GM12878 (cell line): ENCODE data around the gene SLC25A48. TPM values are rescaled to one million over a fixed set of nuclear protein-coding genes. Genes with fewer than 3 reads are reported as not detected.

Experiments used
- ATAC-seq: fragments of 200-7000 bp; cut with Tn5 transposase; 3 replicates; pipeline ENCODE4 v1.9.1; 2020; ENCODE audit warnings: mild to moderate bottlenecking, moderate library complexity
- BruUV-seq: library from RNA; stranded (reverse); fragments of 400-500 nt; replicated peaks from 2 replicates; lab custom pipeline; 2021; lab: Mats Ljungman, UMichigan
- CTCF ChIA-PET: fragments of 300-600 bp; sonication (Branson Sonifier 250); formaldehyde crosslinking; extraction: SDS; loops from one replicate; lab custom pipeline; 2021; ENCODE audit warnings: inconsistent platforms; lab: Yijun Ruan, JAX
- POLR2A ChIA-PET: fragments of 350-600 bp; formaldehyde crosslinking; extraction: SDS; loops from one replicate; lab custom pipeline; 2021; ENCODE audit warnings: inconsistent platforms; lab: Charles Lee
- RAD21 ChIA-PET: fragments of 300-600 bp; sonication (Branson Sonifier 250); formaldehyde crosslinking; loops from one replicate; lab custom pipeline; 2023; ENCODE audit warnings: antibody characterized with exemption; ENCODE audit not compliant: unreplicated experiment; lab: Charles Lee
- SMC1A ChIA-PET: fragments of 300-600 bp; sonication (Branson Sonifier 250); formaldehyde crosslinking; loops from one replicate; lab custom pipeline; 2023; ENCODE audit not compliant: unreplicated experiment, uncharacterized antibody; lab: Charles Lee
- DNase-seq: peaks from one replicate; pipeline ENCODE4 v3.0.0-alpha.2; 2011; ENCODE audit warnings: low read depth, low spot score
- FAIRE-seq: peaks from 3 replicates; lab custom pipeline; 2011; peaks lifted over from hg19 to GRCh38; lab: Jason Lieb, UNC
- H2AFZ ChIP-seq: 2 replicates; pipeline ENCODE4 v1.6.0; 2011; ENCODE audit warnings: low read depth, low read length, control low read depth; ENCODE audit not compliant: control insufficient read depth
- H3K27ac ChIP-seq: 2 replicates; pipeline ENCODE4 v1.5.1; 2011; ENCODE audit warnings: control low read depth; ENCODE audit not compliant: control insufficient read depth, insufficient read depth
- H3K27me3 ChIP-seq, 2 experiments: replicated peaks in 1 of 2; 2 replicates each; pipeline versions ENCODE4 v1.6.0 to v1.6.1; 2011; ENCODE audit warnings: low read length in 1 of 2; ENCODE audit not compliant: control insufficient read depth in 2 of 2, insufficient read depth in 2 of 2
- H3K36me3 ChIP-seq, 2 experiments: 2 replicates each; pipeline ENCODE4 v1.5.1; 2011; ENCODE audit warnings: low read length in 1 of 2; ENCODE audit not compliant: control insufficient read depth in 2 of 2, insufficient read depth in 2 of 2
- H3K4me1 ChIP-seq: 2 replicates; pipeline ENCODE4 v1.6.1; 2011; ENCODE audit warnings: mild to moderate bottlenecking, low read length, moderate library complexity, mixed read lengths; ENCODE audit not compliant: control insufficient read depth, insufficient read depth
- H3K4me2 ChIP-seq: 2 replicates; pipeline ENCODE4 v1.6.0; 2011; ENCODE audit warnings: control low read depth; ENCODE audit not compliant: control insufficient read depth, insufficient read depth
- H3K4me3 ChIP-seq: fragments of 200-600 bp; sonication (generic); 2 replicates; pipeline ENCODE4 v1.5.1; 2016
- H3K79me2 ChIP-seq: 2 replicates; pipeline ENCODE4 v1.6.0; 2011; ENCODE audit warnings: low read length; ENCODE audit not compliant: control insufficient read depth, insufficient read depth
- H3K9ac ChIP-seq: 2 replicates; pipeline ENCODE4 v1.8.0; 2011; ENCODE audit warnings: low read length, control low read depth, mixed read lengths; ENCODE audit not compliant: control insufficient read depth, insufficient read depth
- H3K9me3 ChIP-seq: replicated peaks from 3 replicates; pipeline ENCODE4 v1.5.1; 2011; ENCODE audit warnings: mild to moderate bottlenecking, low read length; ENCODE audit not compliant: control insufficient read depth, insufficient read depth
- H4K20me1 ChIP-seq: 2 replicates; pipeline ENCODE4 v1.6.0; 2011; ENCODE audit not compliant: control insufficient read depth, insufficient read depth
- CBX3 ChIP-seq: fragments of 200-600 bp; sonication (generic); IDR thresholded peaks from 2 replicates; pipeline ENCODE4 v1.6.1; 2016; ENCODE audit warnings: low read depth, borderline replicate concordance
- EED ChIP-seq: sonication (generic); IDR thresholded peaks from 2 replicates; pipeline ENCODE4 v1.6.1; 2016; ENCODE audit warnings: antibody characterized with exemption, low read depth
- ELK1 ChIP-seq: IDR thresholded peaks from 2 replicates; pipeline ENCODE4 v1.6.1; 2012; ENCODE audit warnings: low read depth, low read length, improper control_type of control experiment
- HDAC6 ChIP-seq: fragments of 200-600 bp; sonication (generic); IDR thresholded peaks from one replicate; pipeline ENCODE4 v1.8.0; 2017; ENCODE audit warnings: antibody characterized with exemption; ENCODE audit not compliant: unreplicated experiment
- IRF3 ChIP-seq: fragments of 450-650 bp; IDR thresholded peaks from 2 replicates; pipeline ENCODE4 v1.6.1; 2014; ENCODE audit warnings: mild to moderate bottlenecking
- JUNB ChIP-seq: IDR thresholded peaks from 2 replicates; pipeline ENCODE4 v1.6.1; 2016; ENCODE audit warnings: antibody characterized with exemption, mild to moderate bottlenecking
- MTA2 ChIP-seq: fragments of 450-650 bp; IDR thresholded peaks from 2 replicates; pipeline ENCODE4 v1.6.1; 2016; ENCODE audit warnings: low read depth, mild to moderate bottlenecking, moderate library complexity
- MXI1 ChIP-seq: fragments of 150-350 bp; IDR thresholded peaks from 2 replicates; pipeline ENCODE4 v1.6.1; 2011; ENCODE audit warnings: low read depth, mild to moderate bottlenecking, inconsistent platforms, low read length, improper control_type of control experiment
- NBN ChIP-seq: fragments of 450-650 bp; IDR thresholded peaks from 2 replicates; pipeline ENCODE4 v1.6.1; 2016
- NRF1 ChIP-seq: conservative IDR thresholded peaks from 2 replicates; pipeline ENCODE4 v1.6.1; 2011; ENCODE audit warnings: mild to moderate bottlenecking, low read depth, low read length, improper control_type of control experiment
- POLR2A ChIP-seq: IDR thresholded peaks from 2 replicates; pipeline ENCODE4 v1.6.1; 2011; ENCODE audit warnings: low read depth, mild to moderate bottlenecking, low read length
- RCOR1 ChIP-seq: conservative IDR thresholded peaks from 2 replicates; pipeline ENCODE4 v1.6.1; 2012; ENCODE audit warnings: low read depth, low read length, improper control_type of control experiment
- SMAD5 ChIP-seq: IDR thresholded peaks from 2 replicates; pipeline ENCODE4 v1.6.1; 2016; ENCODE audit warnings: antibody characterized with exemption, low read depth
- SREBF1 ChIP-seq: IDR thresholded peaks from 2 replicates; pipeline ENCODE4 v1.6.1; 2012; ENCODE audit warnings: mild to moderate bottlenecking, low read length
- USF2 ChIP-seq: IDR thresholded peaks from 2 replicates; pipeline ENCODE4 v1.6.1; 2011; ENCODE audit warnings: low read depth, low read length, improper control_type of control experiment, borderline replicate concordance
- ZNF217 ChIP-seq: fragments of 450-650 bp; IDR thresholded peaks from 2 replicates; pipeline ENCODE4 v1.6.1; 2017; ENCODE audit warnings: antibody characterized with exemption, mild to moderate bottlenecking
- ZNF274 ChIP-seq: IDR thresholded peaks from one replicate; pipeline ENCODE4 v1.8.0; 2011; ENCODE audit not compliant: insufficient read length, insufficient read depth
- WGBS: methylation state at CpG from one replicate; pipeline ENCODE4 v1.1.6; 2016; ENCODE audit warnings: low lambda C conversion rate; ENCODE audit not compliant: insufficient replicate concordance, insufficient coverage; ENCODE audit errors: missing lambda C conversion rate; 5-methylcytosine and 5-hydroxymethylcytosine counted together
- in situ Hi-C: fragments of 300-500 bp; cut with MboI; formaldehyde crosslinking; loops from 9 replicates; pipeline ENCODE4 v1.14.3; 2018; ENCODE audit warnings: mixed read lengths
- intact Hi-C: fragments of 100-400 bp; cut with micrococcal nuclease; formaldehyde crosslinking; loops from one replicate; pipeline ENCODE4 v1.14.2; 2022; ENCODE audit not compliant: unreplicated experiment
- polyA plus RNA-seq, 11 experiments: library from polyadenylated mRNA; depleted of rRNA in 4 of 11; unstranded in 6 of 11; stranded (reverse) in 5 of 11; fragments of >200 nt; fragmentation: Nextera tagmentation in 4 of 11; fragmentation: Illumina TruSeq in 1 of 11; extraction: Ambion mirVana in 4 of 11; extraction: Trizol in 1 of 11; gene quantifications; 1 replicate in 1 of 11; 2 replicates in 10 of 11; pipeline versions ENCODE4 v1.2.1 to v1.2.3, GENCODE V29; 2011 to 2016; ENCODE audit warnings: inconsistent platforms in 2 of 11, missing spikeins in 2 of 11, low read depth in 1 of 11
- total RNA-seq, 4 experiments: library from RNA; depleted of rRNA in 3 of 4; stranded (reverse); fragments of >200 nt in 3 of 4; fragmentation: Illumina TruSeq in 1 of 4; extraction: Trizol in 1 of 4; gene quantifications; 2 replicates each; pipeline versions ENCODE4 v1.2.1 to v1.2.3, GENCODE V29; 2013 to 2021

SLC25A48 gene
- total and polyA plus RNA-seq, 10 of the 15 experiments (the other 5 are each of a cell fraction or from before 2014, with no cell fraction given) = 0.06 TPM; not detected in 9

- TF ChIP-seq IRF3 = no peak
These were observed 13.5 kb downstream of the SLC25A48 start (continued) for GRCh38 chr5:135847976-135848375.

- intact Hi-C loops = no loop called here
- SMC1A ChIA-PET = no interaction called here
These were observed 15.8 kb downstream of the SLC25A48 start for GRCh38 chr5:135850231-135850630.

GRCh38 chr5:135850671-135851070, 16.2 kb downstream of the SLC25A48 start:
- ATAC-seq (no peak), FAIRE-seq (no peak), DNase-seq (no peak)
- intact Hi-C loops = no loop called here
- RAD21 ChIA-PET = no interaction called here
- Histone ChIP-seq H3K9me3 (no peaks in the 10 kb centered on the region), H4K20me1 (no peaks in the 10 kb centered on the region), H2AFZ (no peak overlapping the region), H3K36me3 (no peaks in the 10 kb centered on the region), H3K27me3 (peaks cover 3 to 4% of the 10 kb centered on the region in 2 experiments; a peak in 2 of 4 replicates), H3K4me3 (no peak overlapping the region), H3K4me2 (no peak overlapping the region), H3K79me2 (no peaks in the 10 kb centered on the region), H3K9ac (no peak overlapping the region), H3K27ac (no peak overlapping the region), H3K4me1 (no peaks in the 10 kb centered on the region)
- 41% methylated on average over 6 of the region's 6 CpGs for WGBS
- CTCF ChIA-PET = interaction anchor here (1.4 kb wide), 1 partner anchor 19 kb away, joined by 3 read pairs; no protein-coding TSS in a partner anchor
- POLR2A ChIA-PET = no interaction called here
- in situ Hi-C loops = no loop called here
- BruUV-seq = no TSS peak
- SMC1A ChIA-PET = no interaction called here
- TF ChIP-seq SMAD5 (no peak), NRF1 (no peak), RCOR1 (no peak), USF2 (no peak), ELK1 (no peak), HDAC6 (no peak), ZNF274 (no peak), POLR2A (no peak), MXI1 (no peak), ZNF217 (no peak), JUNB (no peak), NBN (no peak)

More at GRCh38 chr5:135850231-135850630, 15.8 kb downstream of the SLC25A48 start:
- Histone ChIP-seq H3K9me3 (no peaks in the 10 kb centered on the region), H3K4me3 (no peak overlapping the region), H3K4me2 (no peak overlapping the region), H4K20me1 (no peaks in the 10 kb centered on the region), H3K4me1 (no peaks in the 10 kb centered on the region), H3K9ac (no peak overlapping the region), H3K36me3 (no peaks in the 10 kb centered on the region), H3K27ac (no peak overlapping the region), H3K27me3 (peaks cover 1 to 3% of the 10 kb centered on the region in 2 experiments; a peak in 2 of 4 replicates), H3K79me2 (no peaks in the 10 kb centered on the region), H2AFZ (no peak overlapping the region)
- in situ Hi-C loops = no loop called here
- POLR2A ChIA-PET = no interaction called here
- WGBS = 54% methylated on average over 9 of the region's 9 CpGs
- FAIRE-seq (no peak), DNase-seq (no peak), ATAC-seq (no peak)
- RAD21 ChIA-PET = no interaction called here
- BruUV-seq = no TSS peak
- TF ChIP-seq SMAD5 (no peak), HDAC6 (no peak), EED (no peak), CBX3 (no peak), MTA2 (no peak), SREBF1 (no peak)
- CTCF ChIA-PET = interaction anchor here (1.4 kb wide), 1 partner anchor 19 kb away, joined by 3 read pairs; no protein-coding TSS in a partner anchor
